SW480 (cell line): ENCODE results near the gene GRIA1.
A peak's percentile ranks its signal among the peaks of the same experiment; 100 is the strongest.

Source experiments
- DNase-seq: peaks from one replicate; pipeline ENCODE4 v3.0.0-alpha.2; 2016; ENCODE audit warnings: low spot score

Gene GRIA1

GRCh38 chr5:153490118-153491037, at the start of gene GRIA1:
TSS of gene GRIA1 (plus strand) at chr5:153490670.
- DNase-seq: no peak

GRCh38 chr5:153445875-153446579, 44.4 kb upstream of the GRIA1 start:
- DNase-seq: peak; percentile 9

- DNase-seq: no peak
These were observed 42.9 kb upstream of the GRIA1 start for GRCh38 chr5:153447534-153447933.

- DNase-seq: no peak
These were observed 34.1 kb upstream of the GRIA1 start for GRCh38 chr5:153456354-153456753.

- no peak for DNase-seq
These were observed 33.5 kb upstream of the GRIA1 start for GRCh38 chr5:153456993-153457392.

- DNase-seq: no peak
These were observed 32.2 kb upstream of the GRIA1 start for GRCh38 chr5:153458268-153458667.

- DNase-seq: no peak
These were observed 31.3 kb upstream of the GRIA1 start for GRCh38 chr5:153459051-153459743.

GRCh38 chr5:153460421-153460820, 30.0 kb upstream of the GRIA1 start:
- DNase-seq: no peak

GRCh38 chr5:153461341-153461740, 29.1 kb upstream of the GRIA1 start:
- no peak for DNase-seq

- DNase-seq: no peak
These were observed 26.7 kb upstream of the GRIA1 start for GRCh38 chr5:153463806-153464205.

- no peak for DNase-seq
These were observed 22.9 kb upstream of the GRIA1 start for GRCh38 chr5:153467546-153467945.

- no peak for DNase-seq
These were observed 21.0 kb upstream of the GRIA1 start for GRCh38 chr5:153469423-153469822.

- no peak for DNase-seq
These were observed 19.7 kb upstream of the GRIA1 start for GRCh38 chr5:153470736-153471135.

GRCh38 chr5:153476767-153477166, 13.7 kb upstream of the GRIA1 start:
- DNase-seq: peak; percentile 50

GRCh38 chr5:153480401-153480800, 10.1 kb upstream of the GRIA1 start:
- no peak for DNase-seq

GRCh38 chr5:153483482-153483881, 7.0 kb upstream of the GRIA1 start:
- DNase-seq: no peak

- no peak for DNase-seq
These were observed 4.8 kb upstream of the GRIA1 start for GRCh38 chr5:153485641-153486040.

- no peak for DNase-seq
These were observed 3.7 kb upstream of the GRIA1 start for GRCh38 chr5:153486771-153487170.

- peak; percentile 41 for DNase-seq
These were observed 859 bp upstream of the GRIA1 start for GRCh38 chr5:153489611-153490010.

GRCh38 chr5:153491038-153491744, 721 bp downstream of the GRIA1 start:
- no peak for DNase-seq

- DNase-seq: no peak
These were observed 1.4 kb downstream of the GRIA1 start for GRCh38 chr5:153491856-153492255.

GRCh38 chr5:153496835-153497234, 6.4 kb downstream of the GRIA1 start:
- peak; percentile 52 for DNase-seq
